ENCODE measurements around the gene DFFB. TPM values are rescaled to one million over a fixed set of nuclear protein-coding genes. Genes with fewer than 3 reads are reported as not detected.
"Not testable (repeated sequence)": the region's sequence is repeated elsewhere in the genome, so short reads cannot be mapped to it uniquely, and the experiment has no call there.

DFFB gene
- total RNA-seq, 1 donor from 2014 or later, result 4.1 TPM

DNA sequence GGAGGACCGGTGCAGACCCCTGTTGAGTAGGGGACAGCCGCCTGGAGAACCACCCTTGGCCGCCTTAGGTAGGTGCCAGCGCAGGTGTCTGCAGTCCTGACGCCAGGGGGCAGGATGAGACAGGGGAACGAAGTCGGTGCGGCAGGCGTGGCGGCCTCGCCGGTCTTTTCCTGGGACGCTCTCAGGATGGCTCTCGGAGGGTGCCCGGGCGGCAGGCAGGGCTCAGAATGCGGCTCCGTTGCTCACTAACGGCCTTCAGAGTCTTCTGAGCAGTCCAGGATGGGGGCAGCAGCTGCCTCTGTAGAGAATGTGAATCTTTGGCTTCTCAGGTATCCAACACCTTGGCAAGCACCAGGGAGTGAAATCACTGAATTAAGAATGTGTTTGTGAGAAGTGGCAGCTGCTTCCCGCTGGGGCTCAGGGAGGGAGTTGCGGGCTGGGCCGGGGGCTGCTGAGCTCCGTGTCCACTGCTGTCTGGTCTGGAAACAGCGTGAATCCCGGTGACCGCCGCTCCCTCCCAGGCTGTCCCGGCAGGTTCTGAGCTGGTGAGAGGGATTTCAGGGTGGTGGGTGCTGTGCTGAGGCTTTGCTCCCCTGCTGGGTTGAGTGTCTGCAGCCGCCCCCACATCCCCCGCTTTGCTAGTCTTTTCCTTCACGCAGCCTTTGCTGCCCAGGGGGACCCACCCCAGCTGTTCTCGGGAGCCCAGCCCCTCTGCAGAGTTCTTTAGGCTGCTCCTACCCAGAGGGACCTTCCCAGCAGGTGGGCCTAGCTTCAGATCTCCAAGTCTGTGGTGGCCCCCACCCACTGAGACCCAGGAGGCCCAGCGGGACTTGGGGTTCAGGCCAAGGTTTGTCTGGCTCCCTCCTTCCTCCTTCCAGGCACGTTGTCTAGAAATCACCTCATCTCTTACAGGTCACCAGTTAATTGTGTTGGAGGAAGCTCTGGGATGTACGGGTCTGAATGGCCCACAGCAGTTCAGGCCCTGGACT lies 53.9 kb downstream of the DFFB start:
- DNase-seq, result no peak

DNA sequence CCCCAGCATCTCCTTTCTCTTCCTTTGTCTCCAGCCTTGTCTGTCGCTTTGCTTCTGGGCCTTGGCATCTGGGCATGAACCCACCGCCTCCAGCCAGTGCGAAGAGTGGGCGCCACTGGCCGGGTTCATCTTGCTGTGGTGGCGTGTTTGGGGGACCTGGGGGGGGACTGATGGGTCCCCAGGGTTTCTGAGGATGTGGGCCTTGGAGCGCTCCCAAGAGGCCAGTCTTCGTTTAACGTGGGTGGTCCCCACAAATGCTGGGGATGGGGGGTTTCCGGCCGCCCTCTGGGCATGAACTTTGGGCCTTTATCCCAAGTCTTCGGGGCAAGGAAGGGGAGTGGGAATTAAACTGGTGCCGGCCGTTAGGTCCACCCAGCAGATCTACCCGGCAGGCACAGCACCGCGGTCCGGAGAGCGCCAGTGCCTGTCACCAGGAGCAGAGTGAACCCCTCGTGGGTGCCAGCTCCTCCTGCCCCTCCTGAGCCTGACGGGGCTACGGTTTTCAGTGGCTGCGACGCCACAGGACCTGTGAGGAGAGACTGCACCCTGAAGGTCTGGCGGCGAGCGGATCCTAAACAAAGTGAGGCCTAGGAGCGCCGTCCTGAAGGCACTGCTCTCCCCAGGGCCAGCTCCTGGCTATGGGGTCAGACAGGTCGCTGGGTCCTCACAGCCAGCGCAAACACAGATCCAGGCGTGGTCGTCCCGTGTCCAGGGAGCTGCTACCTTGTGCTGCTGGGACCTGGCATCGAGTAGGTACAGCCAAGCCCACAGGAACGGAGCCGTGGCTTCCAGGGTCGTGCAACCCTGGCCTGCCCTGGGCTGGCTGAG lies 54.9 kb downstream of the DFFB start:
- DNase-seq, result no peak

DNA sequence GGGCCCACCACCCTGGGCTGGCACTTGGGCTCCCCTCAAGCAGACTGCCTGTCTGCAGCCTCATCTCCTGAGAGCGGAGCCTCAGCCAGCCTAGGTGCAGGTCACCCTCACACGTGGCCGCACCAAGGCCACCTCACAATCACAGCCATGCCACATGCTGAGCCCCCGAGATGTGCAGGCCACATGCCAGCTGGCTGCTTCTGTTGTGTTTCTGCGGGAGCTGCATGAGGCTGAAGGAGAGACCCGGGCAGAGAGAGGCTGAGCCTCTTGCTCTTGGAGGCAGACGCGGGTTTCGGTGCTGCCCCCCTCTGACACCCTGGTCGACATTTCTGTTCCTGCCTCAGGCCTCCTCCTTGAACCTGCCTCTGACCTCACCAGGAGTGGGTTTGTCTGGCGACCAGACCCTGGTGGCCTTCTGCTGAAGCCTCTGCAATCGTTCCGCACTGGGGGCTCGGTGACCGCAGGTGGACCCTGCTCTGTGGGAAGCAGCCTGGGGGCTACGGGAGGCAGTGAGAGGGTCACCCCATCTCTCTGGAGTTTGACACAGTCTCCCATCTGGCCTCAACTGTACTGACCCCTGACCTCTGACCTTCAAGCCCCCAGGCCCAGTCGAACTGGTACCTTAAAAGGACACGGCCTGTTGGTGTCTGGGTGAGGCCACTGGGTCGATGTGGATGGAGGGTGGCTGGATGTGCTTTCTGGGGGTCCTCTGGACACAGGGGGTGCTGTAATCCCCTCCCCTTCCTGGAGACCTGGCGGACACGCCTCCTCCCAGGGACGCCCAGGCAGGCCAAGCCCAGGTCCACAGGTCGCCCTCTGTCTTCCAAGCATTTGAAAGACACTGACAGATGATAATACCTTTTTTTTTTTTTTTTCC lies 55.8 kb downstream of the DFFB start:
- no peak for DNase-seq

DNA sequence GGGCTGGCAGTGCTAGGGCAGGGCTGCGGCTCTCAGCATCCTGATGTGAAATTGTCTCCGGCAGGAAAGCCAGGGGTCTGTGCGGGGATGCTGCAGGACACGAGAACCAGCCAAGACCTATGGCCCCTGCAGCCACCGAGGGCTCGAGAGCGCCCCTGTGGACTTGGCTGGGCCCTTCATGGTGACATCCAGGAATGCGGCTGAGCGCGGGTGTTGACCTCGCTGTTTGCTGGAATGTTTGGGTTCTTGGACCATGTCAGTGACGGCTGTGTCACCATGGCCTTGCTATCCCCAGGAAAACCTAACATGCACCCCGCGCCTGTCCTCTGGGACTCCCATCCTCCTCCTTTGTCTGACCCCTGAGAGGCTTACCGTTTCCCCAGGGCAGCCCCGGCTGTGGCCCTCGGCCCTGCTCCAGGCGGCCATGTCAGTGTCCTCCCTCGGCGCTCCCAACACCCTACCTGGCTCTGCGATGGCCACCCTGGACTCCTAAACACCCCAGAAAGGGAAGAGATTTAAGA lies 57.1 kb downstream of the DFFB start:
- no peak for DNase-seq

- no peak for DNase-seq
Observed at GRCh38 chr1:3914911-3915310, 57.6 kb downstream of the DFFB start.

DNA sequence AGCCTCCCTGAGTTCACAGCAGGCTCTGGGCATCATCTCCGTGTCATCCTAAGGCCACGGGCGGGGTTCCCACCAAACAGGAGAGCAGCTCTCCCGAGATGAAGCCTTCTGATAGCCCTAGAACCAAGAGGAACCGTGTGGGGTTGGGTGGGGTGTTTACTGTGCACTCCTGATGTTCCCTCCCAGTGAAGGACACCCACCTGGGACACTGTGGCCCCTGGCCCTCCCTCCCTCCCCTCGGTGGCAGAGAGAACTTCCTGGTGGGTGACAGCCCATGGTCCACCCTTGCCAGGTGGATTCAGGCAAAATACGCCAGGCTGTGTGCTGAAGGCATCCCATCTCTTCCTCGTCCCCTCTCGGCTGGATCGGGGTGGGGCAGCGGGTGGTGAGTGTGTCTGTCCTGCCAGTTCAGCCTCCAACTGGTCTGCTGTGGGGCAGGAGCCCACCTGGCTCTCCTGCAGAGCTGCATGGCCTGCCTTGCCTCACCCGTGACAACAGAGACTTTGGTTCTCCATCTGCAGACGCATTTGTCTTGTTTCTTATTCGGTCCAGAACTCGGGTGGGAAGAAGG lies 58.4 kb downstream of the DFFB start:
- DNase-seq, result no peak

DNA sequence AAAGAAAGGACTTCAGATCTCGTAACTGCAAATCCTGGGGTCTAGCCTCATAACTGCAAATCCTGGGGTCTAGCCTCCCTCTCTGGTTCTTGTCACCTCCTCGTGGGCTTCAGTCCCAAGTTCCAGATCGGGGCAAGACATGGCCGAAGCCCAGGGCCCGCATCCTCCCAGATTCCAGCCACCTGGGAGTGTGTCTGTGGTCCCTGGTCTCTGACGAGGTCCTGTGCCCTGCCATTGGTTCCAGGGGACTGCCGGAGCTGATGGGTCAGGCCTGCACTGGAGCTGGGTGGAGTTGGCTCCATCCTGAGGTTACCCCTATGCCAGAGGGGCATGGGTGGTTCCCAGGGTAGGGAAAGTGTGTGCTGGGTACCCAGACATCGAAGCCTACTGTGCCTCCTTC lies 60.5 kb downstream of the DFFB start:
- no peak for DNase-seq

GRCh38 chr1:3918359-3918758 lies 61.1 kb downstream of the DFFB start:
- DNase-seq, result not testable (repeated sequence)

- no peak for DNase-seq
Observed at GRCh38 chr1:3918966-3919611, 61.8 kb downstream of the DFFB start.

- DNase-seq, result no peak
Observed at GRCh38 chr1:3919706-3920105, 62.4 kb downstream of the DFFB start.

DNA sequence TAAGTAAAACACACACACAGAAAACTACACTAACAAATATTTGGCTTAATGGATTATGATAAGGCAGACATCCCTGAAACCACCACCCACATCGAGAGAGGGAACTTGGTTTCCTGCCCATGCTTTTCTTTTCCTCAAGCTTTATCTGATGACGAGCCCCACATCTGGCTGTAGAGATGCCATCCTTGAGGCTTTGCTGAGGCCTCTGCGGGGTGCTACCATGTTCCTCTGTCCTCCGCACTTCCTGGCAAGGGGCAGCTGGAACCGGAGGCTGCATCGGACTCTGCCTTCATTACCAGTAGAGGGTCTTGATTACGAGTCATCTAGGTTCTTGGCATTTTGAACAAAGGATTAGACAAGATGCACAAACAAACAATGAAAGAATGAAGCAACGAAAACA lies 64.5 kb downstream of the DFFB start:
- DNase-seq, result no peak

DNA sequence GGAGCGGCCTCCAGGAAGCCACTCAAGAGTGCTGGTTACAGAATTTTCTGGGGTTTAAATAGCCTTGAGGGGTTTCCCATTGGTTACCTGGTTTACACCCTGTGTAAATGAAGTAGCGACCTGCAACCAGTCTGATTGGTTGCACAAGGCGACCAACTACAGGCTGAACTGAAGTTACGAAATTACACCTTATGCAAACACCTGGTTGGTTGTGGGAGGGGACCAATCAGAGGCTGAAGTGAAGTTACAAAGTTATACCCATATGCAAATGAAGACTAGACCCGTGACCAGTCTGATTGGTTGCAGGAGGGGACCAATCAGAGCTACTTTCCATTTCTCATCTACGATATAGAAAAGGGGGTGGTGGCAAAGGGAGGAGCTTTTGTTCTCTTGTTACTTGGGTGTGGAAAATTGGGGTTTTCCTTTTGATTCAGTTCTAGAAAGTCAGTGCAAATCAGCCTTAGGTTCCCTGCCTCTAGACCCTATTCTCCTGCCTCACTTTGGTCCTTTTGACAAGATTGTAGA lies 65.0 kb downstream of the DFFB start:
- DNase-seq, result no peak

DNA sequence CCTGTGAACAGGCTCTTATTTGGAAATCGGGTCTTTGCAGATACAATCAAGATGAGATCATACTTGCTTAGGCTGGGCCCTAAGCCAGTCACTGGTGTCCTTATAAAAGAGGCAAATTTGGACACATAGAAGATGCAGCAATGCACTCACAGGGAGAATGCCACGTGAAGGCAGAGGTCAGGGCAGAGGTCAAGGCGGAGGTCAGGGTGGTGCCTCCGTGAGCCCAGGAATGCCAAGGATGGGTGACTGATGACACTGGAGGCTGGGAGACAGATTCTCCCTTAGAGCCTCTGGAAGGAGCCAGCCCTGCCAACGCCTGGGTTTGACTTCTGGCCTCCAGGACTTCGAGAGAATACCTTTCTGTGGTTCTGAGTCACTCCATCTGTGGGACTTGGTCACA lies 65.6 kb downstream of the DFFB start:
- DNase-seq, result no peak

GRCh38 chr1:3923378-3924185 lies 66.3 kb downstream of the DFFB start:
- no peak for DNase-seq

DNA sequence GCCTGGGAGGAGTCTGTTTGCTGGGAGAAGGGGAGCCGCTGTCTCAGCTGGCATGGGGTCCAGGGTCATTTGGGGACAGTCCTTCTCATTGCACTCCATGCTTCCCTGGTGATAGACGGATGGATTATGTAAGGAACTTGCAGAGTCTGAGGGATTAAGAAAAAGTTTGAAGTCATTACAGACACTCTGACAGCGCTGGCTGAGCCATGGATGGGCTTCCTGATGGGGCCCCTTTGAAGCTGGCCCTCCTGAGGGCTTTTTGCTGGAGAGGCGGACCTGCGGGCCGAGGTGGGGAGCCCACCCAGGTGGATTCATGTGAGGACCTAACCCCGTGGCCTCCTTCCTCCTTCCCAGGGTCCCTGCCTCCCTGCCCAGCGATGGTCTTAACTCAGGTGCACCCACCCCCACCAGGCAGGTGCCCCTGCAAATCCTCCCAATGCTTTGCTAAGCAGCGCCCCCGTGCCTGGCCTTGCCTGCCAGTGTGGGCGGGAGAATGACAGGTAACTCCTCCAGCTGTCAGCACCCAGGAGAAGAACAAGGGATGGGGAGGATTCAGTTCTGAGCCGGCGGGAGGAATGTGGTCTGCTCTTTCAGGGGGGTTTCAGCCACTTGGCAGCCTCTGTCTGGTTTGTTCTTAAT lies 67.0 kb downstream of the DFFB start:
- DNase-seq, result no peak

DNA sequence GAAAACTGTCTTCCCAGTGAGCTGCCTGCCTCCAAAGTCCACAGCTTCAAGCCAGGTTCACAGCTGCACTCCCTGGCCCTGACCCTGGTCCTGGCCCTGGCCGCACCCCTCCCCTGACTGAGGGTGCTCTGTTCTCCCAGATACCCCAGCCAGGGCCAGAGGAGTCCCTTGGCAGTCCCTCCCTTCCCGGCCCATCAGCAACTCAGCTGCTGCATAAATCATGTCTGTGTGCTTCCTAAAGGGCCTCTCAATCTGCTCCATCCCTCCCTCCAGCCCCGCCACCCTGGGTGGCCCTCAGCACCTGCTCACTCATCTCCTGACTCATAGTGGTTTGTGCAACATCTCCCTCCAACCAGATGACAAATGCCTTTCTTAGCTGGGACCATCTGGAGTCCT lies 67.5 kb downstream of the DFFB start:
- DNase-seq, result no peak

GRCh38 chr1:3925256-3925655 lies 68.0 kb downstream of the DFFB start:
- no peak for DNase-seq

- no peak for DNase-seq
Observed at GRCh38 chr1:3925762-3926161, 68.5 kb downstream of the DFFB start.

DNA sequence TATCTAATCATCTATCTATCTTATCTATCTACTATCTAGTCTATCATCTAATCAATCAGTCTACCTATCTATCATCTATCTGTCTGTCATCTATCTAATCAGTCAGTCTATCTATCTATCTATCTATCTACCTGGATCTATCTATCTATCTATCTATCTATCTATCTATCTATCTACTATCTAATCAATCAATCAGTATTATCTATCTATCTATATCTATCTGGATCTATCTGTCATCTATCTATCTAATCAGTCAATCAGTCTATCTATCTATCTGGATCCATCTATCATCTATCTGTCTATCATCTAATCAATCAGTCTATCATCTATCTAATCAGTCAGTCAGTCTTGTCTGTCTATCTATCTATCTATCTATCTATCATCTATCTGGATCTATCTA lies 69.7 kb downstream of the DFFB start:
- DNase-seq, result no peak

All from skin of body (tissue), 2 donors.